Coronary artery (tissue), 2 donors: ENCODE data around the gene ZMIZ1.

Experiments
- DNase-seq: peaks from one replicate; pipeline ENCODE4 v3.0.0-alpha.2; 2017; ENCODE audit warnings: low spot score
- H3K27ac ChIP-seq, 2 donors: fragments of 200-600 bp; sonication (generic); one replicate each; pipeline ENCODE4 v1.5.1; 2016 to 2019
- H3K4me3 ChIP-seq: fragments of 200-600 bp; sonication (generic); 2 replicates; pipeline ENCODE4 v1.5.1; 2016; ENCODE audit warnings: mild to moderate bottlenecking, moderate library complexity
- TF ChIP-seq, protein P1 (sequence below): fragments of 200-600 bp; sonication (generic); IDR thresholded peaks from one replicate; pipeline ENCODE4 v1.5.1; 2019; ENCODE audit warnings: antibody characterized with exemption

ZMIZ1 gene

GRCh38 chr10:79044036-79044632, 24.6 kb upstream of the ZMIZ1 start:
- Histone ChIP-seq H3K27ac (no peak overlapping the region), H3K4me3 (no peak overlapping the region)
- TF ChIP-seq, protein P1, sequence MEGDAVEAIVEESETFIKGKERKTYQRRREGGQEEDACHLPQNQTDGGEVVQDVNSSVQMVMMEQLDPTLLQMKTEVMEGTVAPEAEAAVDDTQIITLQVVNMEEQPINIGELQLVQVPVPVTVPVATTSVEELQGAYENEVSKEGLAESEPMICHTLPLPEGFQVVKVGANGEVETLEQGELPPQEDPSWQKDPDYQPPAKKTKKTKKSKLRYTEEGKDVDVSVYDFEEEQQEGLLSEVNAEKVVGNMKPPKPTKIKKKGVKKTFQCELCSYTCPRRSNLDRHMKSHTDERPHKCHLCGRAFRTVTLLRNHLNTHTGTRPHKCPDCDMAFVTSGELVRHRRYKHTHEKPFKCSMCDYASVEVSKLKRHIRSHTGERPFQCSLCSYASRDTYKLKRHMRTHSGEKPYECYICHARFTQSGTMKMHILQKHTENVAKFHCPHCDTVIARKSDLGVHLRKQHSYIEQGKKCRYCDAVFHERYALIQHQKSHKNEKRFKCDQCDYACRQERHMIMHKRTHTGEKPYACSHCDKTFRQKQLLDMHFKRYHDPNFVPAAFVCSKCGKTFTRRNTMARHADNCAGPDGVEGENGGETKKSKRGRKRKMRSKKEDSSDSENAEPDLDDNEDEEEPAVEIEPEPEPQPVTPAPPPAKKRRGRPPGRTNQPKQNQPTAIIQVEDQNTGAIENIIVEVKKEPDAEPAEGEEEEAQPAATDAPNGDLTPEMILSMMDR, result no peak
- DNase-seq, result no peak

GRCh38 chr10:79044846-79045245, 23.9 kb upstream of the ZMIZ1 start:
- DNase-seq, result no peak
- TF ChIP-seq, protein P1, result no peak
- no peak overlapping the region for H3K4me3 ChIP-seq
- no peak overlapping the region for H3K27ac ChIP-seq

GRCh38 chr10:79045566-79046175, 23.1 kb upstream of the ZMIZ1 start:
- TF ChIP-seq, protein P1, result no peak
- Histone ChIP-seq H3K4me3 (no peak overlapping the region), H3K27ac (no peak overlapping the region)
- DNase-seq, result no peak

GRCh38 chr10:79046326-79046725, 22.4 kb upstream of the ZMIZ1 start:
- TF ChIP-seq, protein P1, result no peak
- DNase-seq, result no peak
- Histone ChIP-seq H3K27ac (no peak overlapping the region), H3K4me3 (no peak overlapping the region)

DNA sequence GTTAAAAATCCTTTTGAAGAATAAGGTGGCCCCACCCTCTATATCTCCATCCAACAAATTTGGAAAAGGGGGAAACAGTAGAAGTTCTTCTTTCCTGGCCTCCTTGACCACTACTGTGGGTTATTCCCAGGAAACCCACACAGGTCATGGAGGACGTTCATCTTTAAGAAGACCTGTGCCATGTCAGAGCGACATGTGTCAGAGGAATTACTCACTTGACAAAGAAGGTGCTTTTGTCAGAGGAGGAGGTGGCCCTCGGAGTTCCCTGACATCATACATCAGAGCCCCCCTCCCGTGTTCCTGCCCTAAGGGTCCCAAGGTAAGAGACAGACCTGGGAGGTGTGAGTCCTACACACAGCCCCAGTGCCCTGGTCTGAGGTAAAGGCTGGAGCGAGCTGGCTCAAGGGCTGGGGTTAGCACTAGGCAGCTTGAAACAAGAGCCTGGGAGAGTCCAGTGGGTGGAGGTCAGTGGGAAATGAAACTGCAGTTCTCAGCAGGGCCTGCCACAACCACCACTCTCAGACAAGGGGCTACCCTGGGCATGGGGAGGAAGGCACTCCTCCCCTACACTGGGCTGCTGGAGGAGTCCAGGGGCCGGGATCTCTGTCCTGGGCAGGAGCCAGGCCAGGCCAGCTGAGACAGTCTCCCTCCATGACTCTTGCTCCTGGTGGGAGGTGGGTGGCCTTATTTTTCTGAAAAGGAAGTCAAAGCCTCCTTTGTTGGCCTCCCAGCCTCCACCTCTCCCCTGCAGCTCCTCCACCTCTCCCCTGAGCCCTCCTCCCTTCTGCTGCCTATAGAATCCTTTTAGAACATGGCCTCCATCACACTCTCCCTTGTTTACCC, 21.8 kb upstream of the ZMIZ1 start:
- no peak for DNase-seq
- Histone ChIP-seq H3K4me3 (no peak overlapping the region), H3K27ac (no peak overlapping the region)
- TF ChIP-seq, protein P1, result no peak

GRCh38 chr10:79047584-79047874, 21.2 kb upstream of the ZMIZ1 start:
- TF ChIP-seq, protein P1, result no peak
- DNase-seq, result no peak
- H3K4me3 ChIP-seq, result no peak overlapping the region
- no peak overlapping the region for H3K27ac ChIP-seq
